Activated naive CD4-positive, alpha-beta T cell treated with anti-CD3 and anti-CD28 coated beads, Interleukin-2, amount 10 ng/mL, durations not matched to agents 7 days and 5 days (primary cell): ENCODE results near the gene VPS13D.
A peak's percentile ranks its signal among the peaks of the same experiment; 100 is the strongest.

ENCODE experiments used
- CTCF ChIA-PET: fragments of 350-600 bp; sonication (Branson Sonifier 250); formaldehyde crosslinking; loops from one replicate; lab custom pipeline; 2021; ENCODE audit warnings: antibody characterized with exemption; lab: Charles Lee
- DNase-seq: peaks from one replicate; pipeline ENCODE4 v3.0.0-alpha.2; 2020
- H3K27ac Mint-ChIP-seq: one replicate; pipeline ENCODE4 v1.8.0; 2021; ENCODE audit warnings: mild to moderate bottlenecking, moderate library complexity, mixed read lengths
- H3K27me3 Mint-ChIP-seq: one replicate; pipeline ENCODE4 v1.8.0; 2021; ENCODE audit warnings: mild to moderate bottlenecking, mixed read lengths
- H3K36me3 Mint-ChIP-seq: one replicate; pipeline ENCODE4 v1.8.0; 2021; ENCODE audit warnings: mixed read lengths
- H3K4me1 Mint-ChIP-seq: one replicate; pipeline ENCODE4 v1.8.0; 2021; ENCODE audit warnings: mixed read lengths
- H3K4me3 Mint-ChIP-seq: one replicate; pipeline ENCODE4 v1.8.0; 2021; ENCODE audit warnings: mild to moderate bottlenecking, moderate library complexity, mixed read lengths
- H3K9me3 Mint-ChIP-seq: one replicate; pipeline ENCODE4 v1.8.0; 2021; ENCODE audit warnings: mixed read lengths

The VPS13D gene

DNA sequence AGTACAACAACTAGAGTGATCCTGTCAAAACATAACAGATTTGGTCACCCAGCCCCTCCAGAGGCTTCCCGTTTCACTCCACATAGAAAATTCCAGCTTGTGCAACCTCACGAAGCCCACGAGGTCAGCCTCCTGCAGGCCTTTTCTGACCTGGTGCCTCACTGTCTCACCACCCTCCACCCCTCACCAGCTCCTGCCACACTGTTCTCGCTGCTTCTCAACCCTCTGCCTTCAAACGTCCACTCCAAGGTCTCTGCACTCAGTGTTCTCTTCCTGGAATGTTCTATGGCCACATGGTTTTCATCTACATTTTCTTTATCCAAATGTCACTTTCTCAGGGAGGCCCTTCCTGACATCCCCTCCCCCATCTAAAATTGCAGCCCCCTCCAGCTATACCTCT, 209.2 kb downstream of the VPS13D start:
- peaks cover 87% of the 10 kb centered on the region for H3K4me1 Mint-ChIP-seq
- no peak overlapping the region for H3K4me3 Mint-ChIP-seq
- no peaks in the 10 kb centered on the region for H3K27me3 Mint-ChIP-seq
- H3K27ac Mint-ChIP-seq, result peak overlapping the region; percentile 87
- CTCF ChIA-PET, result interaction anchor here (1.0 kb wide), 1 partner anchor 12 kb away, joined by 4 read pairs; no protein-coding TSS in a partner anchor
- peaks cover 13% of the 10 kb centered on the region for H3K9me3 Mint-ChIP-seq
- H3K36me3 Mint-ChIP-seq, result peaks cover 62% of the 10 kb centered on the region
- DNase-seq, result no peak

DNA sequence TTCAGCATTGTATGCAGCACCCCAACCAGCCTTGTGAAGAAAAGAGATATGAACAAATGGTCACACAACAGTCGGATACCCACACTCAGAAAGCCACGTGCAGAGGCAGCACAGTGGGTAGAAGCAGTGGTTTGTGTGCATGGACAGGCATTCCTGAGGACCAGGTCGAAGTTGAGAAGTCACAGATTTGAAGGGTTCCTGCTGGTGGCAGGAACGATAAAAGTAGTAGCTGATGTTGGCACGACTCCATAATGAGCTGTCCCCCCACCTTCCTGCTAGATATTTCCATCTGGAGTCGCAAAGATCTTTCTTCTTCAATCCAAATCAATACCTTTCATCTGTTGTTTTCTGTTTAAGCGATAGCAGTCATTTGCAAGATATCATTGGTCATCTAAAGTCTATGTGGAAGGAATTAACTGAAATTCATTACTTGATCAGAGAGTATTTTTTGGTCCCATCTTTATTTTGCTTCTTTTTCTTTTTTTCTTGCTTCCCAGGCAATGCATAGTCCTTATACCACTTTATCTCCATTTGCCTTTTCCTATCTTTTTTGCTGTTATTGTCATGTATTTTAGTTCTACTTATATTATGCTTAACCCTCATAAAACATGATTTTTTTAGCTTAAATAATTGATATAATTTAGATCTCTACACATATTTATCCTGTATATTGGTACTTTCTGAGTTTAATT, 211.7 kb downstream of the VPS13D start:
- Mint-ChIP-seq H3K4me3 (no peak overlapping the region), H3K9me3 (peaks cover 19% of the 10 kb centered on the region), H3K27me3 (peaks cover 12% of the 10 kb centered on the region), H3K27ac (no peak overlapping the region), H3K36me3 (peaks cover 77% of the 10 kb centered on the region), H3K4me1 (peaks cover 79% of the 10 kb centered on the region)
- CTCF ChIA-PET, result no interaction called here
- no peak for DNase-seq

DNA sequence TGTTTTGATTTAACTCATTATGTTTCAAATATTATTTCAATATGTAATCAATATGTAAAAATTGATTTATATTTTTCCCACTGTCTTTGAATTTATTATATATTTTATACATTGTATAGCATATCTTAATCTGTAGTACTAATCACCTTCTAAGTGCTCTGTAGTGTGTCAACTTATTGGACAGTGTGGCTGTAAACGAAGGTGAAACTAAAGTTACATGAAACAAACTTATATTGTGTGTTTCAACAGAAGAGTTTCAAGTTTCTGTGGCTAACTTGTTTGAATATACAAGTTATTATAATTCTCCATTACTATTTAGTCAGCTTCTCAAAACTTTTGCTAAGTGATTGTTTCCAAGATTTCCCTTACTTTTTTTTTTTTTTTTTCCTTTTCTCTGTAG, 212.4 kb downstream of the VPS13D start:
- H3K4me3 Mint-ChIP-seq, result no peak overlapping the region
- peaks cover 77% of the 10 kb centered on the region for H3K4me1 Mint-ChIP-seq
- H3K36me3 Mint-ChIP-seq, result peaks cover 78% of the 10 kb centered on the region

DNA sequence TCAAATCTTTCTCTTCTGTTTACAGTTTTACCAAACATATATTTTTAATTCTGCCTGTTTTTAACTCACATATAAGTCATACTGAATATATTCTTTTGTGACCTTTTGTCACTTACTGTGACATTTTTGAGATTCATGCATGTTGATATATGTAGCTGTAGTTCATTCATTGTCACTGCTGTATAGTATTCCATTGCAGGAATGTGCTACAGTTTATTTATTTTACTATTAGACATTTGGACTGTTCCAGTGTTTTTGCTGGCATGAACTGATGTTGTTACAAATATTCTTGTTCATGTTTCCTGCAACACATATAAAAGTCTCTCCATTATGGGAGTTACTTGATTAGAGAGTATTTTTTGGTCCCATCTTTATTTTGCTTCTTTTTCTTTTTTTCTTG, 213.3 kb downstream of the VPS13D start:
- DNase-seq, result no peak
- H3K4me3 Mint-ChIP-seq, result no peak overlapping the region
- H3K27ac Mint-ChIP-seq, result no peak overlapping the region
- CTCF ChIA-PET, result no interaction called here
- H3K27me3 Mint-ChIP-seq, result peaks cover 16% of the 10 kb centered on the region
- H3K9me3 Mint-ChIP-seq, result peaks cover 9% of the 10 kb centered on the region
- peaks cover 75% of the 10 kb centered on the region for H3K36me3 Mint-ChIP-seq
- peaks cover 76% of the 10 kb centered on the region for H3K4me1 Mint-ChIP-seq

More for the DNA sequence above, 212.4 kb downstream of the VPS13D start:
- H3K9me3 Mint-ChIP-seq, result peaks cover 16% of the 10 kb centered on the region
- CTCF ChIA-PET, result no interaction called here
- H3K27ac Mint-ChIP-seq, result no peak overlapping the region
- peaks cover 16% of the 10 kb centered on the region for H3K27me3 Mint-ChIP-seq
- no peak for DNase-seq

DNA sequence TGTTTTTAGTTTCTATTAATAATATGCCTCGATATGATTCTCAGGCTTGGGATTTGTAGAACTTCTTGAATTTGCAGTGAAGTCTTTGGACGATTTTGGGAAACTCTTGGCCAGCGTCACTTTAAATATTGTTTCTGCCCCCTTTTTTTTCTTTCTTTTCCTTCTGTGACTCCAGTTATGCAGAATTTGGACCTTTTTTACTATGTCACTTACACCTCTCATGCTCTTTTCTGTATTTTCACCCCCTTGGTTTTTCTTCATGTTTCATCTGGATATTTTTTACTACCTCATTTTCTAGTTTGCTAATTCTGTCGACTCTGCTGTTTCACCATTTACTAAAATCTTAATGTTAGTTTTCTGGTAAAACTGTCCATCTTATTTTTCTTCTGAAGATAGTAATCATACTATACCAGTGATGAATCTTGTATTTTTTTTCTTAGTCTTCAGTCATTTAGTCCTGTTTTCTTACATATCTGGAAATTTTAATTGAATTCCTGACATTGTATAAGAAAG, 214.6 kb downstream of the VPS13D start:
- no peak for DNase-seq
- Mint-ChIP-seq H3K9me3 (peaks cover 5% of the 10 kb centered on the region), H3K27ac (no peak overlapping the region), H3K4me3 (no peak overlapping the region), H3K36me3 (peaks cover 69% of the 10 kb centered on the region), H3K27me3 (peaks cover 16% of the 10 kb centered on the region), H3K4me1 (peaks cover 76% of the 10 kb centered on the region)
- CTCF ChIA-PET, result no interaction called here

DNA sequence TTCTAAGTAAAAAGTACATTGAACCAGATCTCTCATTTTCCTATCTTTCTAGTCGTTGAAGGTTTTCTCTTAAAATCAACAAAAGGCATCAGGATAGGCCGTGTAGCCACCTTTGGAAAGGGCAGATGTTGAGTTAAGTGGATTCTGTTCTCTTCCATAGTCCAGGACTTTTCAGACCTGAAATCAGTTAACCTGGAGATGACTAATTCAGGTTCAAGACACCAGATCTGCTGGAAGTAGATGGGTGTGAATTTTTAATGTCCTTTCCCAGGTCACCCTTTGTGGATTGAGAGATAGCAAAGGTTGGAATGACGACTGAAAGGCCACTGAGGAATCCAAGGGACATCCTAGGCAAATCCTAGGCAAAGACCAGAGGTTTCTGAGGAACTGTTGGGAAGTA, 215.4 kb downstream of the VPS13D start:
- H3K27ac Mint-ChIP-seq, result no peak overlapping the region
- no peak for DNase-seq
- no peak overlapping the region for H3K4me3 Mint-ChIP-seq
- CTCF ChIA-PET, result no interaction called here
- peaks cover 16% of the 10 kb centered on the region for H3K27me3 Mint-ChIP-seq
- H3K9me3 Mint-ChIP-seq, result peaks cover 5% of the 10 kb centered on the region
- H3K36me3 Mint-ChIP-seq, result peaks cover 64% of the 10 kb centered on the region
- H3K4me1 Mint-ChIP-seq, result peaks cover 76% of the 10 kb centered on the region

DNA sequence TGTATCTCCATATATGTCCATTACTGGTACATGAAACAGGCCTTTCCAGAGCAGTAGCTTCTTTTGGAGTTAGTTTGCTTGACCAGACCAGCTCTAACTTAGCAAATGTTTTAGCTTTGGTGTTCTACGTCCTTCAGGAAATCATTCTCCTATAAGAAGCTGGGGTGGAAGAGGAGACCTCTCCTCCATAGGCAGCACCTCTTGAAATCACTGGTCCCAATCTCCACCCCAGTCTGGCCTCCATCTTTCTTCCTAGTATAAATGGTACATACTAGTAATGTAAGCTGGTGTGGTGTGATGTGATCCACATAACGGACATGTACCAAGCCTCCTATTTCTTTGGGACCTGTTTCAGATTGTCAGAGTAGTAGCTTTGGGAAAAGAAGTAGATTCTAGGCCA, 216.8 kb downstream of the VPS13D start:
- no peak for DNase-seq
- Mint-ChIP-seq H3K27ac (no peak overlapping the region), H3K9me3 (peaks cover 5% of the 10 kb centered on the region), H3K4me1 (peaks cover 80% of the 10 kb centered on the region), H3K4me3 (no peak overlapping the region), H3K36me3 (peaks cover 66% of the 10 kb centered on the region), H3K27me3 (peaks cover 16% of the 10 kb centered on the region)
- CTCF ChIA-PET, result interaction anchor here (1.1 to 1.9 kb wide), 2 partner anchors 172 to 176 kb away, joined by 3 to 8 read pairs; no protein-coding TSS in a partner anchor

DNA sequence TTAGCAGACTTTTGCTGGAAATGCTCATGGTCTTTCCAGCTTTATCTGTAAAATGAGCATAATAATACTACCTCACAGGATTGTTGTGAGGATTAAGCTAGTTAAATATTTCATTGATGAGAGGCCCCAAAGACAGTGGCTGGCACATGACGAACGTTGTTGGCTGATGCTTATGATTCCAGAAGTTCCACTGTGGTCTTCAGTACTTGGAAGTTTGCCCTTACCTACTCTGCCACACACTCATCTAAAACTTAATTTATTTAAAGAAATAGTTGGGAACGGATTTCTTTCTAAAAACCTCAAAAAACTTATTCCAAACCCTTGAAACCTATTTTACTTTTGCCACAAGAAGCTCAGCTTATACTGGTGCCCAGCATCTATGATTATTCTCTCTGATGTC, 217.5 kb downstream of the VPS13D start:
- H3K4me3 Mint-ChIP-seq, result no peak overlapping the region
- H3K27ac Mint-ChIP-seq, result no peak overlapping the region
- H3K4me1 Mint-ChIP-seq, result peaks cover 84% of the 10 kb centered on the region
- CTCF ChIA-PET, result interaction anchor here (0.7 to 1.9 kb wide), 3 partner anchors 13 to 171 kb away, joined by 3 to 8 read pairs (median 5); no protein-coding TSS in a partner anchor
- peaks cover 5% of the 10 kb centered on the region for H3K9me3 Mint-ChIP-seq
- H3K27me3 Mint-ChIP-seq, result peaks cover 21% of the 10 kb centered on the region
- H3K36me3 Mint-ChIP-seq, result peaks cover 69% of the 10 kb centered on the region
- DNase-seq, result no peak

DNA sequence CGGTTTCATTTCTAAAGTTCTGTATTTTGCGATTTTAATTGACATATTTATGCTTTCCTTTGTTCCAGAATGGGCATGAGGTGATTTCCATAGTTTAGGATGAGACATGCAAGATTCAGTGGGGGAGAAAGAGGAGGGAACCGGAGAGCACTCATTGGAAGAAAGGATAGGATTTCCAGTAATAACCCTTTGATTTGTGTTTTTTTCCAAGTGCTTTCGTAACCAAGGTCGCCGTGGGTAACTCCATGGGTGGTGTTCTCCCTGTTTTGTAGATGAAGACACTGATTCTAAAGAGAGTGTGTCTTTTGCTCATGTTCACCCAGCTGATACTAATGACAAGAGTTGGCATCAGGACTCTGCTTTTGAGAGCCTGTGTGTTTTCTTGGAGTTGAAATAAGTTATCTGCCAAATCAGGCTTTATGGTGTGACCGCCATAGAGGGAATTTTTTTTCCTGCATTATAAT, 218.1 kb downstream of the VPS13D start:
- CTCF ChIA-PET, result interaction anchor here (0.7 to 1.9 kb wide), 3 partner anchors 14 to 171 kb away, joined by 3 to 8 read pairs (median 5); no protein-coding TSS in a partner anchor
- H3K9me3 Mint-ChIP-seq, result peaks cover 5% of the 10 kb centered on the region
- H3K4me1 Mint-ChIP-seq, result peaks cover 84% of the 10 kb centered on the region
- H3K27ac Mint-ChIP-seq, result peak overlapping the region; percentile 66
- peaks cover 69% of the 10 kb centered on the region for H3K36me3 Mint-ChIP-seq
- H3K4me3 Mint-ChIP-seq, result no peak overlapping the region
- peaks cover 21% of the 10 kb centered on the region for H3K27me3 Mint-ChIP-seq
- DNase-seq, result no peak

DNA sequence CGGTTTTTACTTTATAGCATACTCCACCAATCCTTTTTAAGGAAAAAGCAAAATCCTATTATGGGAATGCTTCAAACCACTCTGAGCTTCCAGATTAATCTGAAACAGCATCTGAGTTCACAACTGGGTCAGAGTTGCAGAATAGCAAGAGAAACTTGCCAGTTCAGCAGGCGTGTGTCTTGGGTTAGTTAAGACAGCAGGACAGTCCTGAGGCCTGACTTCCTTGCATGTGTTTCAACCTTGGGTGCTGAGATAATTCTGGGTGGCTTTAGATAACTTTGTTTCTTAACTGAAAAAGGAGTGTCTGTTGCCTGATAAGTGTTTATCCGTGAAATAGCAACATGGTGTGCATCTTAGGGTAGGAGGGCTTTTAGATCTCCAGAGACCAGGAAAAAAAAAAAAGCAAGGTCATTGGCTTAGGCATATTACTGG, 218.9 kb downstream of the VPS13D start:
- H3K36me3 Mint-ChIP-seq, result peaks cover 67% of the 10 kb centered on the region
- peaks cover 21% of the 10 kb centered on the region for H3K27me3 Mint-ChIP-seq
- H3K4me1 Mint-ChIP-seq, result peaks cover 86% of the 10 kb centered on the region
- H3K4me3 Mint-ChIP-seq, result peak overlapping the region; percentile 68
- peaks cover 5% of the 10 kb centered on the region for H3K9me3 Mint-ChIP-seq
- peak; percentile 30 for DNase-seq
- CTCF ChIA-PET, result interaction anchor here (0.7 to 1.9 kb wide), 4 partner anchors 24 to 170 kb away, joined by 3 to 8 read pairs (median 5); no protein-coding TSS in a partner anchor
- H3K27ac Mint-ChIP-seq, result peak overlapping the region; percentile 100

DNA sequence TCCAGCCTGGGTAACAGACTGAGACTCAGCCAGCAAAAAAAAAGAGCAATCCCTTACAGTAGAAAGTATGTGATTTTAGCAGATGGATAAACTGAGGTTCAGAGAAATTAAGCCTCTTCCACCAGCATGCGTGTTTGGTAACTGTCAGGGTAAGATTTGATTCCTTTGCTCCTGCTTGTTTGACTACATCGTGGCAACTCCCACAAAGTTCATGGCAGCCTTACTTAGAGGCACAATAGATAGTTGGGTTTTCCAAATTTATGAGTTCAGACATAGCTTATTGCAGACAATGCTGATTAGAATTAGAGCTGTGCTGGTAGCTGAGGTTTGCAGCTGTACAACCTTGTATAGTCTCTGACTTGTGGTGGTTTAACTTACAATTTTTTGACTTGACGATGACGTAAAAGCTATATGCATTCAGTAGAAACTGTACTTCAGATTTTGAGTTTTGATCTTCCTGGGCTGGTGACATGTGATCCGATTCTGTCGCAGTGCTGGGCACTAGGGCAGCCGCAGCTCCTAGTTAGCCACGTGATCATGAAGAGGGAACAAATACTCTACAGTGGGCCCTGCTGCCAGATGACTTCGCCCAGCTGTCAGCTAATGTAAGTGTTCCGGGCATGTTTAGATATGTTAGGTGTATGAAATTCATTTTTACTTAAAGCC, 220.4 kb downstream of the VPS13D start:
- Mint-ChIP-seq H3K9me3 (peaks cover 3% of the 10 kb centered on the region), H3K27me3 (peaks cover 21% of the 10 kb centered on the region), H3K4me3 (peak overlapping the region; percentile 68), H3K36me3 (peaks cover 60% of the 10 kb centered on the region), H3K4me1 (peaks cover 91% of the 10 kb centered on the region), H3K27ac (peak overlapping the region; percentile 100)
- peak; percentile 26 for DNase-seq
- CTCF ChIA-PET, result interaction anchor here (0.8 to 1.9 kb wide), 5 partner anchors 12 to 42 kb away, joined by 4 to 6 read pairs (median 4); no protein-coding TSS in a partner anchor

DNA sequence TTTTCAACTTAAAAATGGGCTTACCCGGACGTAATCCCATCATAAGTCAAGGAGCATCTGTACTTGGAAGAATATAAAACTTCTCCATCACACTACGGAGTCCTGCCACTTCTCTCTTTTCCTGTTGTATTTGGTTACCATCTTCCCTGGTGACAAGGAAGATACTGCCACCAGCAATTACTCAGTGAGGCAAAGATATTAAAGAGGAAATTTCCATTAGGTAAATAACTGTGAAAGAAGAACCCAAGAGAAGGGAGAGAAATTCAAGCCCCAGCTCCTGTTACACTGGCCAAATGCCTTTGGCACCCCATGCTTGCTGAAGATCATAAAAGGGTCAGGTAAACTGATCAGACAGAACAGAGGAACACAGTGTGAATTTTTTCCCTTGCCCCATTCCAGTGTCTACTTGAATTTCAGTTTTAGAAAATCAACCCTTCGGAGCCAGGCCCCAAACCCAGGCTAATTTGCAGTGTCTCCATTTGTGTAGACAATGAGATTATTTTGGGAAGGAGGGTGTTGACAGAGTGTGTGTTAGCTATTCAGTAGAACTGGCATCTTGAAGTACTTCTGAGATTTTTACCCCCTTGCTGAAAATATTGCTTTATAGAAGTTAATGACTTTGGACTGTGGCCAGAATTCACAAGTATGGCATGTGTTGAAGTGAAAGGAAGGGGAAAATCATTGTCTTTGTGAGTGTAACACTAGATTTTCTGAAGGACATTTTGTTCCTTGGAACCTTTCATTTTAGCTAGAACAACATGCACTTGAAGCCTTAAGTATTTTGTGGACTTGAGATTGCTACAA, 221.1 kb downstream of the VPS13D start:
- Mint-ChIP-seq H3K4me3 (no peak overlapping the region), H3K27ac (peak overlapping the region; percentile 100), H3K9me3 (peaks cover under 1% of the 10 kb centered on the region), H3K36me3 (peaks cover 57% of the 10 kb centered on the region), H3K27me3 (peaks cover 15% of the 10 kb centered on the region), H3K4me1 (peaks cover 91% of the 10 kb centered on the region)
- no peak for DNase-seq
- CTCF ChIA-PET, result interaction anchor here (0.8 to 1.9 kb wide), 4 partner anchors 12 to 43 kb away, joined by 4 to 6 read pairs (median 4); no protein-coding TSS in a partner anchor

DNA sequence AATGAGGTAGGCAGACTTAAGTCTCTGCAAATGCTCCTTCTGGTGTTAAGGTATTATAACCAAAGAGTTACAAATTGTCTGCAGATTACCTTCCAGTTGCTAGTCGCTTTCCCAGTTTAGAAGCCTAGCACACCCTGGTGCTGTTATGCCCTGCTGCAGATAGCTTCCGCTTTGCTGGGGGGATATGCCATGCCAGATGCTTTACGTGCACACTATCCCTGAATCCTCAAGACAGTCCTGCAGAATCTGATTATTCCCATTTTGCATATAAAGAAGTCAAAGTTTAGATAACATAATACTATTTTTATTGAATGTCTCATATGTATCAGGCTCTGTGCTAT, 221.7 kb downstream of the VPS13D start:
- CTCF ChIA-PET, result interaction anchor here (1.9 kb wide), 1 partner anchor 13 kb away, joined by 4 read pairs; no protein-coding TSS in a partner anchor
- no peak overlapping the region for H3K27ac Mint-ChIP-seq
- peaks cover 92% of the 10 kb centered on the region for H3K4me1 Mint-ChIP-seq
- DNase-seq, result no peak
- H3K27me3 Mint-ChIP-seq, result peaks cover 9% of the 10 kb centered on the region
- H3K9me3 Mint-ChIP-seq, result no peaks in the 10 kb centered on the region
- peaks cover 52% of the 10 kb centered on the region for H3K36me3 Mint-ChIP-seq
- H3K4me3 Mint-ChIP-seq, result no peak overlapping the region
